NCI-H2081 (cell line): ENCODE data around the gene GARS1.
"Not testable (repeated sequence)": the region's sequence is repeated elsewhere in the genome, so short reads cannot be mapped to it uniquely, and the experiment has no call there.

Experiments
- DNase-seq, 2 experiments: peaks; one replicate each; lab custom pipeline; 2025; lab: John Stamatoyannopoulos, UW

Gene GARS1

DNA sequence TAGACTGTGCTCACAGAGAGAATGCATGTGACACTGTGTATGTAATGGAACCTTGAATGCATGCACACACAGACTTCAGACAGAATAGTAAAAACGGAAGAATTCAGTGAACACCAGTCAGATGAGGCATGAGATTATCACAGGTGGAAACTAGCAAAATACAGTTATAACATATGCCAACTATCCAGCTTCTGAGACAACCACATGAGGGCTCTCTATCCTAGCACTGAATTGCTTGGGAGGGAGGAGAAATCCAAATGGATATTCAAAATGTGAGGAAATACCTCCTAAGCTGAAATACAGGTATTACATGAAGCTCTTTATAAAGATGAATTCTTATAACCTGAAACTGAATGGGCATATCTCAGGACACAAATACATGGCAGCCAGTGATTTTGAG lies 30.6 kb downstream of the GARS1 start:
- no peak for DNase-seq

DNA sequence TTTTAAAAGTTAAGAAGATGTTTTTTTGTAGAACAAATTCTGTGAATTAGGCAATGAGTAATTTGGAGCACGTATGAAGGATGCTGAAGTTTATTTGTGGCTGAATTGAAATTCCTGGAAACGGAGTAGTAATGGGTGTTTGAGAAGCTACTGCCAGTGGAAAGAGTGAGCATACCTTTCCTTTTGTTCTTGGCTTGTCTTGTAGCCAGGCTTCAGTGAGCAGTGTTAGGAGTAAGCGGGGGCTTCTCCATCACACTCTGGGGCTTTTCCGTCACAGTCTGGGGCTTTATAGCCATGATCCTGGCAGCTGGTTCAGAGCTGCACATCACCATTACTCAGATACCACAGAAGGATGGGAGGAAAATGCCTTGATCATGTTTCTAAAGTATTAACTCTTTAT lies 32.3 kb downstream of the GARS1 start:
- DNase-seq = no peak

DNA sequence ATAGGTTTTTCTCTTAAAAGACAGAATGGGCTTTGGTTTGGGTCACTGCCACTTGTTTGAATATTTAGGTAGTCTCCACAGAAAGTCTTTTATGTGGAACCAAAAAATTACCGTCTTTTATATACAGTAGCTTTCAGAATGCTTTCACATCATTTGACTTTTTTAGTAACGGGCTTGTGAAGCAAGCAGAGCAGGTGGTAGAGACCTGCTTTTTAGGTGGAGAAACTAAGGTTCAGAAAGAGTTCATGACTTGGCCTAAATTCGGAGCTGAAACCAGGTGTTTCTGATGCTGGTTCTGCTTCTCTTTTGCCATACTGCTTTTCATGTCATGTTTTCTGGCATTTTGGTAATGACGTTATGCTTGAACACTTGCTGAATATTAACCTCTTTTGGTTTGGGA lies 36.3 kb downstream of the GARS1 start:
- DNase-seq = no peak

DNA sequence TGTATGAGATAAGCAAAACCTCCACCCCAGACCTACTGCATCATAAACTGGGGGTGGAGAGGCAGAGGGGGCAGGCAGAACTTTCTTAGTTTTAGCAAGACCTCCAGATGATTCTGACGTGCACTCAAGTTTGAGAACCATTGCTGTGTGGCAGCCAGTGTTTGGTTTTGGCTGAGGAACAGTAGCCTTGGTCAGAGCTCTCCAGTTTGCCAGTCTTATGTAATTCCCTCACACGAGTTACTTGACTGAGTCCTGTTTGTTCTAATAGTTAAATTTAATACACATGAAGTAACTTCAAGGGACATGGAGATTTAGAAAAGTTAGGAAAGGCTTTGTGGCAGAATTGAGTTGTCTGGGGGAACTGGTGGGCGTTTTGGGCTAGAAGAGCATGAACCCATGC lies 38.5 kb downstream of the GARS1 start:
- DNase-seq = no peak

DNA sequence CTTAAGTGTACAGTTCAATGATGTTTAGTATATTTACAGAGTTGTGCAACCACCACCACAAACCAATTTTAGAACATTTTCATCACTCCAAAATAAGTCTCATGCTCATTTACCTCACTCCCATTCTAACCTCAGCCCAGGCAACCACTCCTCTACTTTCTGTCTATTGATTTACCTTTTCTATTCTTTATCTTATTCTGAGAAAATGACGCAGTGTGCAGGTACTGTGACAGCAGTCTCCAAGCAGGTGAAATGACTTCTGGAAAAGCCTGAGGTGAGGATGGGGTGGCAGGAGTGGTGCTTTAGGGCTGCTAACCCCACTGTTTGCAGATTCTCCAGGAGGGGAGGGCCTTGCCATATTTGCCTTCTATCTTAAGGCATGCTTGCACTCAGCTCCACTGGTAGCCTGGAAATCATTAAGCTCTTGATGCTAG lies 39.5 kb downstream of the GARS1 start:
- no peak for DNase-seq

DNA sequence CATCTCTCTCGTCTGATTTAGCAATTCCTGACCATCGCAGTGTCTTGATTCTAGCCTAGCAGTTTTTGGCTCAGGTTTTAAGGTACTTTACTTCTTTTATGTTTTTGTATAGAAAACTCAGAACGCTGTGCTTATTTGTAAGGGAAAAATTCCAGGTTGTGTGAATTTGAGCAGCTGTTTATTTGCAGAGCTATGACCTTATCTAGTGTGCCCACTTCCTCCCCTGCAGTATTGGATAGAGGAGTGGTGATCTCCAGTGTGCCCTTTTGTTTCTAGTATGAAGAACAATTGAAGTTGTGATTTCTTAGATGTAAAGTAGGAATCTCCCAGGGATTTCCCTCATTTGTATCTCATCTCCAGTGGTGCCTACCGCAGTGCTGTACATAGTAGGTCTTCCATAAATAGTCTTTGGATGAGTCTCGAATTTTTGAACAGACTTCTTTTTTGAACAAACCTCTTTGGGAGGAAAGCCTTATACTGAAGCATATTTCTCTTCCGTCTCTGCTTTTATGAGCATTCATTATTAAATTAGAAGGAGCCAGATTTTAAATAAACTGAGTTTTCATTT lies 40.0 kb downstream of the GARS1 start:
- no peak for DNase-seq

DNA sequence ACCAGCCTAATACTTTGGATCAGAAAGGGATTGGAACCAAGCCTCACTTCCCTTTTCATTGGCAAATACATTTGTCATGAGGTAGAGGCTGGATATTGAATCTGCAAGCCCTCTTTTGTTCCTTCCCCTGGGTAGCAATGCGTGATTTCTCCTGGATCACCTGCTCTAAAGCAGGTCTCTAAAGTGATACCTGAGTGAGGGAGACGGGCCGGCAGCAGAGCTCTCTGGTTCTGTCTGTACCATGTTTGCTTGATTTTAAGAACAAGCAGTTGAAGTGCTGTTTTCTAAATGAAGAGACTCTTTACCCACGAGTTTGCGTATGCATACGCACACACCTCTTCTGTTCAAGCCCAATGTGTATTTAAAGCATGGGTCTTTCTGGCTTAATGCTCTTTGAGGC lies 41.1 kb downstream of the GARS1 start:
- no peak for DNase-seq

GRCh38 chr7:30642322-30642721 lies 47.6 kb downstream of the GARS1 start:
- DNase-seq = not testable (repeated sequence)

DNA sequence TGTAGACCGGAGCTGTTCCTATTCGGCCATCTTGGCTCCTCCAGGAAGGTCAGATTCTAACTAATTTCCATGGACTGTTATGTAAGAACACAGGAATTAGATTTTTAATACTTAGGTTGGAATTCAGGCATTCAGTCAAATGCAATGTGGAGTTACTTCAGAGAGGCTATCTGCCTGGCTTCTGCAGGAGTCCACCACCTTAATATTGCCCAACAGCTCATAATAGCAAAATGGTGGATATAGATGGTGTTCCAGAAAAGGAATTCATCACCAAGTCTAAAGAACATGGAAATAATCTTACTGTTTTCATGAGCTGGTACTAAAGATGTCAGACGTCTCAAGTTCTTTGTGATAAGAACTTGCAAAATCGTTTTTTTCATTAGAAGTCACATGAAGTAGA lies 48.1 kb downstream of the GARS1 start:
- DNase-seq = no peak

GRCh38 chr7:30644286-30644955 lies 49.7 kb downstream of the GARS1 start:
- DNase-seq = no peak

DNA sequence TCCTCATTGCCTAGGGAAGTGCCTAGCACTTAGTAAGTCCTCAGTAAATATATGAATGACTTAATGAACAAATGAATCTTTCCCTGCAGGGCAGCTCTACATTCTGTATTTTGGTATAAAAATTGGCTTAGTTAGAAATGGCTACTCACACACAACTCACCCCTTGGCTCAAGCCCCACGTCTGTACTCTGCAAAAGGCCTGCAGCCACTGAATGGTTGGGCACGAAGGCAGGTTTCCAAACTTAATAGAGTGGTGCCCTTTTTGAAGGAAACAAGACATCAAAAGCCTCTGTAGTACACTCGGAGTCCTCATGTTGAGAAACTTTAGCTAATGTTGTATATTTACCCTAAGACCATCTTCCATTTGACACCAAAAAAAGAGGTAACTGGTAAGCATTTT lies 51.0 kb downstream of the GARS1 start:
- no peak for DNase-seq

GRCh38 chr7:30646154-30646553 lies 51.5 kb downstream of the GARS1 start:
- DNase-seq = no peak

DNA sequence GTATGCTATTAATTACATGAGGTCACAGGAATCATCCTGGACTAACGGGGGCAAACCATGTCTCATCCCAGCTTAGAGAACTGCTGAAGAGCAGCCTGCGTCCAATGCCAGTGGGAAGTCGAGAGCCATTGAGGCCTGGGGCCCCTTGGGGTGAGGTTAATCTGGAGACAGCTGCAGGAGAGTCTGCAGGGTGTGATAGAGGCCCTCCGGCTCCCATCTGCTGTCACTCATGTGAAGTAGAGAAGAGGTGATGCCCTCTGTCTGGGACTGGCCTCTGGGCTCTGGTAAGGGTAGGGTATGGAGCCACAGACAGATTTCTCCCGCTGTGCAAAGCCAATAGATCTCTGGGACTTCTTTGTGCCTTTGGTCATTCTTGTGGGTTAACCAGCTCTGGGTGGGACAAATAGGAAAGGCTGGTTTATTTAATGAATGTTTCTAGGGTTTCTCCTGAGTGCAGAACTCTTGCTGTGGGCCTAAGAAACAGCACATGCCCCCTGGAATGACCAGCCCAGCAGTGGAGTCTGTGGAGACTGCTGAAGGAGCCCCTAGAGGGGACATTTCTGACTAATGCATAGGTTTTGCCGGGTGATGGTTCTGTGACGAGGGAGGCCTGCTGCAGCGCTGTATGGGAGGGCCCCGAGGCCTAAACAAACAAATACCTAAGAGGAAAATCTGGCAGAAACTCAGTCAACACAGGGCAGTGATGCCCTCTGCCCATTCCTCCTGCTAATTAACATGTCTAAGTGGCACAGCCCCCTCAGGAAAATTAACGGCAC lies 53.1 kb downstream of the GARS1 start:
- DNase-seq = peak in 1 of 2 experiments; percentile 29

DNA sequence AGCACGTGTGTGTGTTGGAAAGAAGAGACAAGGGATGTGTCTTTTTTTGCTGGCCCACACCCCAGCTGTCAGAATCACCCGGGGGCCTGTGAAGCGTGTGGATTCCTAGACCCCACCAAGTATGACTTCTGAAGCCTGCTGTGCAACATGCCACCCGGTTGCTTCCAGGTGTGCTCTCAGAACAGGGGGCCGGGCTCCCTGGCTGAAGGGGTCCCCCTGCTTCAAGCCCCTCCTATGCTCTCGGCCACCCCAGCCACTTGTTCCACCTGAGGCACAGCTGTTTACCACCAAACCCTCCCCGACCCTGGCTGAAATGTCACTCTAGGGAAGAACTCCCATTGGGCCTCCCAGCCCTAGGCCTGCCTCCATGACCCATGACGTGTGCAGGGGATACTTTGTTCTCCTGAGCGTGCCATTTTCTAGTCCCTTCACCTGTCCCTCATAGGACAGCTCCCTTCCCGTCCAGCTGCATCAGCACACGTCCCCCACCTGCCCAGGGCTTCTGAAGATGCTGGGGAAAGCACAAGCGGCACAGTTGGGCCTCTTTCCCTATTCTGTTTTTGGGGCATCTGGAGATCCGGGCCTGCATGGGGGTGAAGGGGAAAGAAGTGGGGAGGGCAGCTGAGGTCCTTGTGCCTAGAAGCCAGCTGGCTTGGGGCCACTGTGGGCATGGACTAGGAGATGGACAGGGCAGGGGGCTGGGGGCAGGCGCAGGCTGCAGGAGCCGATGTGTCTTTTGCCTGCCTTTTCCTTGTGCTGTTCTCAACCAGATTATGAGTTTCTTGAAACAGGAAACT lies 54.3 kb downstream of the GARS1 start:
- no peak for DNase-seq

DNA sequence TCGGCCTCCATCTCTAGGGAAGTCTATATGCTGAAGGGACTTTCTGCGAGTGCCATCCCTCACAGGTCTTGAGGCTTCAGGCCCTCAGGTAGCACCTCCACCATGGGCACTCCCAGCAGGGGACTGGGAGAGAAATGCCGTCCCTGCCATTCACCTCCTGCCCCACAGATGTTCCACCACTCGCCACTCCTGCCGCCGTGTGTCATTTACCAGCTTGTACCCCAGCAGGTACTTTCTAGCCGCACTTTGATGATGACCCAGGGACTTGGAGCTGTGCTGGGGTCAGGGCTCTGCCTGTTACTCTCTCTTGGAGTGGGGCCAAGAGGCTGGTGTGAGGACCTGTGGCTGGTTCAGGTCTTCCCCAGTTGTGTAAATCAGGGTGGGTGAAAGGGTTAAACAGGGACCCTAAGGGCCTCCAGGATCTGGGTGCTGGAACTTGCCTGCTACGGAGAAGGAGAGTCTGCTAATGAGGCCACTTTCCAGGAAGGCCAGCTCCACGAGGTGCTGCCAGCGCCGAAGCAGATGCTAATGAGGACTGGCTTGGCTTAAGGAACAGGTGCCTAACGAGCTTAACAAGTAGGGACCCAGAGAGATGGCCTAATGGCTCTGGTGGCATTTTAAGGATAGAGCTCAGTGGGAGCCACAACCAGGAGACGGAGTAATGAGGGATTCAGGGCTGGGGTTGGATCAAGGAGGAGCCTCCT lies 55.2 kb downstream of the GARS1 start:
- DNase-seq = no peak

- DNase-seq = no peak
Measured at GRCh38 chr7:30650421-30650808, 55.7 kb downstream of the GARS1 start.

GRCh38 chr7:30652132-30652531 lies 57.5 kb downstream of the GARS1 start:
- no peak for DNase-seq

- DNase-seq = no peak
Measured at GRCh38 chr7:30652698-30653641, 58.3 kb downstream of the GARS1 start.

DNA sequence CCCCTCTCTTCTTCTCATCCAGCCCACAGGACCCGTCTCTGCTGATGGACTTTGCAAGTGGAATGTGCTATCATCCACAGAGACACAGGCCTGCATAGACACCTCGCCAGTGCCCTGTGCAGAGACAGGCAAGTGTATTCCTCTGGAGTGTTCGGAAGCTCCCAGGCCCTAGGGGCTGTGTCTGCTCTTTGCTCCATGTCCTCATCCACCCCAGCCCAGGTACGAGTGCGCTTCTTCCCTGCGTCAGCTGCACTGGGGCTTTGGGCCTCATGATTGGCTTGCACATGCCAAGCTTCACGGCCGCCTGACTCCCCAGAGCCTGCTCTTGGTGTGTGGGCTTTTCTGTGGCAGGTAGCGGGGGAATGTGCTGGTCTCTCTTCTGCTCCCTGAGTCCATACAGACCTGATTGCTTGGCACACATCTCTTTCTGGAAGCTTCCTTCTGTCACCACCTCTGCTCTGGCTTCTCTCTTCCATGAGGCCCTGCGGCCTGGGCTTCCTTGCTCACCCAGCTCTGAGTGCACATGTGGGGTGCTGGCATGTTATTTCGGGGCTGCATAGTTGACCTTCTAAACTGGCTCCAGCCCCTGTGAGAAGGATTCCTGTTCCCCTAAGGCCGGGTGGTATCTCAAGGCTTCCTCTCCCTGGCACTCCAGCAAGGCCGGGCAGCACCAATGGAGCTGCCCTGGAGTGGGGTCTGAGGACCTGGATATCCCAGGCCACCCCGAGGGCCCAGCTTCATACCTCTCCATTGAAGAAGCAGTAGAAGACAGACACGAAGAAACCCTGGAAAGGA lies 59.8 kb downstream of the GARS1 start:
- DNase-seq = no peak
